A172 (cell line): ENCODE results near the gene IKBIP. TPM values are rescaled to one million over a fixed set of nuclear protein-coding genes. Genes with fewer than 3 reads are reported as not detected.
"Not testable (repeated sequence)": the region's sequence is repeated elsewhere in the genome, so short reads cannot be mapped to it uniquely, and the experiment has no call there.

Source experiments
- DNase-seq: peaks from one replicate; pipeline ENCODE4 v3.0.0-alpha.2; 2015; ENCODE audit warnings: low spot score
- total RNA-seq: library from RNA; depleted of rRNA; stranded (reverse); fragments of >200 nt; shearing (Covaris generic); gene quantifications from 2 replicates; pipeline ENCODE4 v1.2.3, GENCODE V29; 2014; rRNA removed

IKBIP gene
- total RNA-seq, 1 experiment from 2014 or later = 120 TPM

- DNase-seq = not testable (repeated sequence)
Observed at GRCh38 chr12:98576795-98577194, 67.8 kb downstream of the IKBIP start.

GRCh38 chr12:98575013-98575412 is 69.6 kb downstream of the IKBIP start:
- no peak for DNase-seq

Other genes with a start within 250 kb of the IKBIP start
- gene TMPO, start 129.2 kb downstream of the IKBIP start, total RNA-seq = 235 and 265 TPM in 2 replicates
- 792 and 794 TPM in 2 replicates for gene SLC25A3, start 51.1 kb downstream of the IKBIP start, total RNA-seq
- gene APAF1, start 502 bp upstream of the IKBIP start, total RNA-seq = 16.3 and 18.2 TPM in 2 replicates